Erythroblast (primary cell): ENCODE results near the gene LRMDA.

Source experiments
- GATA1 ChIP-seq: IDR thresholded peaks from 2 replicates; pipeline ENCODE4 v1.6.1; 2011; ENCODE audit warnings: low read depth, mild to moderate bottlenecking, control low read depth, low read length, moderate library complexity
- POLR2A ChIP-seq: IDR thresholded peaks from 2 replicates; pipeline ENCODE4 v1.6.1; 2011; ENCODE audit warnings: mild to moderate bottlenecking, low read length

DNA sequence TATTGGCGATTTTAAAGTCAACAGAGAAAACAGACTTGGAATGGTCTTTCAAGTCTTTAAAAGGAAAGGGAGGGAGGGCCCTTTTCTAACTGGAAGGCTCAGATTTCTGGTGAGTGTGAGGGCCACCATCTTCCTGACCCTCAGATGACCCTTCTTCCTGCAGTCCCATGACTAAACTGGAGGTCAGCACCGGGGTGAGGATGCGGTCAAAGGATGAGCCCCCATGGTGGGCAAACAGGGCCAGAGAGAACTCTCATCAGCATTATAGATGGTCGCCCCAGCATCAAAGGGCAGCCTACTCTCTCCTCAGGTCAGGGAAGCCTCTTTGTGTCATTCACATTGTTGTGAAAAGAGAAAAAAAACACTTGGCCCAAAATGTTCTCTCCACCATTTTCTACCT lies 219.2 kb downstream of the LRMDA start:
- no peak for TF ChIP-seq POLR2A
- TF ChIP-seq GATA1: no peak
